Osteocyte (in vitro differentiated cells): Measurements from ENCODE around the gene FRG2. TPM values are rescaled to one million over a fixed set of nuclear protein-coding genes. Genes with fewer than 3 reads are reported as not detected.

ENCODE experiments used
- DNase-seq: peaks from one replicate; pipeline ENCODE4 v3.0.0; 2021; ENCODE audit warnings: mixed read lengths; ENCODE audit not compliant: unreplicated experiment; ENCODE audit errors: extremely low spot score
- H3K27ac Mint-ChIP-seq: one replicate; pipeline ENCODE4 v1.8.0; 2021; ENCODE audit warnings: mild to moderate bottlenecking, mixed read lengths; ENCODE audit not compliant: unreplicated experiment
- H3K27me3 Mint-ChIP-seq: one replicate; pipeline ENCODE4 v1.8.0; 2021; ENCODE audit warnings: mixed read lengths; ENCODE audit not compliant: unreplicated experiment
- H3K36me3 Mint-ChIP-seq: one replicate; pipeline ENCODE4 v1.8.0; 2021; ENCODE audit warnings: mixed read lengths; ENCODE audit not compliant: unreplicated experiment
- H3K4me1 Mint-ChIP-seq: one replicate; pipeline ENCODE4 v1.8.0; 2021; ENCODE audit warnings: mixed read lengths; ENCODE audit not compliant: unreplicated experiment
- H3K4me3 Mint-ChIP-seq: one replicate; pipeline ENCODE4 v1.8.0; 2021; ENCODE audit warnings: mild to moderate bottlenecking, moderate library complexity, mixed read lengths; ENCODE audit not compliant: unreplicated experiment
- H3K9me3 Mint-ChIP-seq: one replicate; pipeline ENCODE4 v1.8.0; 2021; ENCODE audit warnings: mixed read lengths; ENCODE audit not compliant: unreplicated experiment
- total RNA-seq: library from RNA; stranded (reverse); gene quantifications from 2 replicates; pipeline ENCODE4 v1.2.1, GENCODE V29; 2021
- TF ChIP-seq, protein P1 (sequence below): fragments of 200-600 bp; sonication (generic); IDR thresholded peaks from 2 replicates; pipeline ENCODE4 v1.5.0; 2021; ENCODE audit warnings: antibody characterized with exemption, mild to moderate bottlenecking, moderate library complexity

Gene FRG2
- total RNA-seq, 1 donor from 2014 or later: not detected

DNA sequence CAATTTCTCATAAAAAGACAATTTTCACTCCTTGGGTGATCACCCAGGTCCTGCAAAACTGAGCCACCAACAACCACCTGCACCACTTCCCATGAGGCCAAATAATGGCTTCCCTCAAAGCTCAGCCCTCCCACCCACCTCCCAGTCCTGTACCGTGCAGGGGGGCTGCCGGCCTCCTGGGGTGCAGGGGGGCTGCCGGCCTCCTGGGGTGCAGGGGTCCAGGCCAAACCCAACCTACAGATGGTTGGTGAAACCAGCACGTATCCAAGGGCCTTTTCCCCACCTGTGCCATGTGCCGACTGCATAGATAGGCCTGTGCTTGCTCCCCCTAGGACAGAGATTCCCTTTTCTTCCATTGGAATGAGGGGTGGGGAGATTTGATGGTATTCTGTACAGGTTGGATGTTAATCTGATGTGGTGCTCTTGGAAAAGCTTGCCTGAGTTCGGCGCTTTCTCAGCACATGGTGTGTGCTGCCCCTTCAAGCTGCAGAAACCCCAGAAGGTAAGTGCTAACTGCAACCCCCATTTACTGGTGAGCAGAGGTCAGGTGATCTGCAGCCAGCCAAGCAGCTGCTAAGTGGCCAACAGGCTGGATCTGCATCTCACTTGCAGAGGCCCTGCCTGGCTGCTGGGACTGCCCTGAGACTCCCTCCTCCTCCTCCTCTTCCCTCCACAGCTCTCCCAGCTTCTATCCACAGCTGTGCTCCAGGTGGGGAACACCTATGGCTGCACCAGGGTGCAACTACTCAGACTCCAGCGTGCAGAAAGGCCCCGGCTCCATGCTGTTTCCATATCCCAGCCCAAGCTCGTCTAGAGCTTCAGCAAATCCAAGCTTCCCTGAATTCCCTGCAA, 47.6 kb downstream of the FRG2 start:
- DNase-seq: no peak

More for the DNA sequence above, 47.6 kb downstream of the FRG2 start:
- TF ChIP-seq, protein P1, sequence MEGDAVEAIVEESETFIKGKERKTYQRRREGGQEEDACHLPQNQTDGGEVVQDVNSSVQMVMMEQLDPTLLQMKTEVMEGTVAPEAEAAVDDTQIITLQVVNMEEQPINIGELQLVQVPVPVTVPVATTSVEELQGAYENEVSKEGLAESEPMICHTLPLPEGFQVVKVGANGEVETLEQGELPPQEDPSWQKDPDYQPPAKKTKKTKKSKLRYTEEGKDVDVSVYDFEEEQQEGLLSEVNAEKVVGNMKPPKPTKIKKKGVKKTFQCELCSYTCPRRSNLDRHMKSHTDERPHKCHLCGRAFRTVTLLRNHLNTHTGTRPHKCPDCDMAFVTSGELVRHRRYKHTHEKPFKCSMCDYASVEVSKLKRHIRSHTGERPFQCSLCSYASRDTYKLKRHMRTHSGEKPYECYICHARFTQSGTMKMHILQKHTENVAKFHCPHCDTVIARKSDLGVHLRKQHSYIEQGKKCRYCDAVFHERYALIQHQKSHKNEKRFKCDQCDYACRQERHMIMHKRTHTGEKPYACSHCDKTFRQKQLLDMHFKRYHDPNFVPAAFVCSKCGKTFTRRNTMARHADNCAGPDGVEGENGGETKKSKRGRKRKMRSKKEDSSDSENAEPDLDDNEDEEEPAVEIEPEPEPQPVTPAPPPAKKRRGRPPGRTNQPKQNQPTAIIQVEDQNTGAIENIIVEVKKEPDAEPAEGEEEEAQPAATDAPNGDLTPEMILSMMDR: no peak
- Mint-ChIP-seq H3K4me1 (no peaks in the 10 kb centered on the region), H3K4me3 (no peak overlapping the region), H3K36me3 (no peaks in the 10 kb centered on the region), H3K27ac (no peak overlapping the region), H3K27me3 (peaks cover 5% of the 10 kb centered on the region), H3K9me3 (peaks cover 8% of the 10 kb centered on the region)

Other genes with a start within 250 kb of the FRG2 start
- 34.5 and 37.1 TPM in 2 replicates for gene FRG1, start 86.4 kb downstream of the FRG2 start, total RNA-seq
- gene DBET, start 37.2 kb upstream of the FRG2 start, total RNA-seq: not detected in 2 replicates
- gene DUX4, start 146.5 kb upstream of the FRG2 start, total RNA-seq: not detected in 2 replicates